Cortex of kidney (tissue), 1 donor: ENCODE data around the gene MCC.

Experiments
- DNase-seq: peaks from one replicate; lab custom pipeline; 2025; lab: John Stamatoyannopoulos, UW

The MCC gene

DNA sequence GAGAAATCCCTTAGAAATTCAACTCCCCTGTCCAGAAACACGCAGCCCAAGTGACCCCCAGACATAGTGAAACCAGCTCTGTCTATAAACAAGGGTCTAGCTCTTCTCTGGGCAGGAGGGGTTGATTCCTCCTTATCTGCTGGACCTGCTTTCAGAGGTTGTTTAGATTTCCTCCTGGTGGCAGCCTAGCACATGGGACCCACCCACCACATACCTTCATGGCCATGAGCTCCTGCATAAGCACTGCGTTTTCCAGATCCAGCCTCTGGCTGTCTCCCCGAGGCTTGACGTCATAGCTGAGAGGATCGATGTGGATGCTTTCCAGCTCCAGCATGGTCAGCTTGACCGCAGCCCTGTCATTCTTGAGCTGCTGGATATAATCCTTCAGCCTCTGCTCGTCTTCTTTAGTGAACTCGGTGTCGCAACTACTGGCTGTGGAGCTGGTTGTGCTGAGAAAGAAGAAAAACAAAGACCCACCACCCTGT lies 434.7 kb downstream of the MCC start:
- no peak for DNase-seq

DNA sequence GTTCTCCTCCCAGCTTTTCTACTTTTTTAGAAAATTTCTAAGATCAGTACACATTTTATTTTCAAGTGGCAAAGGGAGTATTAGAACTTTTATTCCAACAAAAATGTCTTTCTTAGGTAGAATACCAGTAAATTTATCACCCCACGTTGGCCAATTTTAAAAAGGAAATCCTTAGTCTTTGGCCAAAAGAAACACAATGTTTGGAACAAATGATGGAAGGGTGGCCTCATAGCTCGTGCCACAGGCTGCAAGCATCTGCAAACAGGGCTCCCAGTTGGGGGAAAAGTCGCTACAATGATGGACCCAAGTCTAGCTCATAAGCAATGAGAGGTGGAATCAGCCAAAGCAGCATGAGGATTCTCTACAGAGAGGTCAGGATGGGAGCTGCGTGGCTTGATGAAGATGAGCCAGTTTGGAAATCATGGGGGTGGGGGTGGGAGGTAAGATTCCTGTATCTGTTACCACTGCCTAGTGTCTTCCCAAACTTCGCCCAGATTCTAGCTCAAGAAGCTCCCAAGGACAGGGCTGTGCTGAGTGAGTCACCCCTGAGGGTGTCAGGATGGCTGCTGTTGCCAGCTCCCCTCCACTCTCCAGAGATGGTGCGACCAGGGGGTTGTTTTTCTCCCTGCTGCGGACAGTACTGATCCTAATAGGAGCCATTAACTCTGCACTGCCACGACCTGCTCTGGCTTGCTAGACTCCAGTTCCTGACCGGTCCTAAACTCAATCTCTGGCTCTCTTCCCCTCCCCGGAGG lies 436.0 kb downstream of the MCC start:
- DNase-seq, result no peak

DNA sequence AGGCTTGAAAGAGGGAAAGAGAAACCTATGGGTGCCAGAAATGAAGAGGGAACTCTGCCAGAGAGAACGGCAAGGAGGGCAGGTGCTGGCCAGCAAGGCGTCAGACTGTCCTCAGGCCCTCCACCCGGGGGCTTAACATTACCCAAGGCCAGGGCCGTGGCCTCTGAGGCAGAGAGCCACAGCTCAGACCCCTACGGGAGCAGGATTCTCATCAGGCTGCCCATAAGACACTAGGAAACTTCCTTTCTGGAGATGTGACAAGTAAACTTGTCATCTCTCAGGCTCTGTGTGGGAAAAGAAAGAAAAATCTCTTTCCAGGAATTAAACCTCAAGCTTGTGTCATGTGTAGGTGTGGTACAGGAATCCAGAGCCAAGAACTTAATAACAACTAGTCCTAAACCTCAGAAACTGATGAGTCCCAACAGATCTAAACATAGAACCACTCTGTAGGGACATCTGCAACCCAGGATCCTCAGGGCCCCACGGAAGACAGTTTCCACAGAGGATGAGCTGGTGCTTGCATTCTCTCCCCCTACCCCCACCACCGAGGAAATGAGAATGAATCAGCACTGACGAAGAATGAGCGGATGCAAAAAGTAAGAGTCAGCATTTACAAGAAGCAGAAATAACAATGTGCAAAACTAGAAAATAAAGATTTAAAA lies 437.4 kb downstream of the MCC start:
- no peak for DNase-seq

DNA sequence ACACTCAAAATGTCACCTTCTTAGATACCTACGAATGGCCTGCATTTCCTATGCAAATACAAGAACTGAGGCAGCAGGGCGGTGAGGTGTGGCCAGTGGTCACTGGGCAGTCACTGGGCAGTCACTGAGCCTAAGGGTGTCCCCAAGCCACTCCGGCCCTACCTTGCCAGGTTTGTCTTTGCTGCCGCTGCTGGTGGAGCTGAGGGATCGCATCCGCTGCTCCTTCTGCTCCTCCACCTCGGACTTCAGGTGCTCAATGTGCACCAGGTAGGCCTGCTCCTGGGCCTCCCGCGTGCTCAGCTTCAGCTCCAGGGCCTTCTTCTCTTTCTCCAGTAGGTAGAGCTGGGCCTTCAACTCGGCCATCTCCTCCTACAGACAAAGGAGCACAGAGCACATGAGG lies 439.3 kb downstream of the MCC start:
- no peak for DNase-seq

DNA sequence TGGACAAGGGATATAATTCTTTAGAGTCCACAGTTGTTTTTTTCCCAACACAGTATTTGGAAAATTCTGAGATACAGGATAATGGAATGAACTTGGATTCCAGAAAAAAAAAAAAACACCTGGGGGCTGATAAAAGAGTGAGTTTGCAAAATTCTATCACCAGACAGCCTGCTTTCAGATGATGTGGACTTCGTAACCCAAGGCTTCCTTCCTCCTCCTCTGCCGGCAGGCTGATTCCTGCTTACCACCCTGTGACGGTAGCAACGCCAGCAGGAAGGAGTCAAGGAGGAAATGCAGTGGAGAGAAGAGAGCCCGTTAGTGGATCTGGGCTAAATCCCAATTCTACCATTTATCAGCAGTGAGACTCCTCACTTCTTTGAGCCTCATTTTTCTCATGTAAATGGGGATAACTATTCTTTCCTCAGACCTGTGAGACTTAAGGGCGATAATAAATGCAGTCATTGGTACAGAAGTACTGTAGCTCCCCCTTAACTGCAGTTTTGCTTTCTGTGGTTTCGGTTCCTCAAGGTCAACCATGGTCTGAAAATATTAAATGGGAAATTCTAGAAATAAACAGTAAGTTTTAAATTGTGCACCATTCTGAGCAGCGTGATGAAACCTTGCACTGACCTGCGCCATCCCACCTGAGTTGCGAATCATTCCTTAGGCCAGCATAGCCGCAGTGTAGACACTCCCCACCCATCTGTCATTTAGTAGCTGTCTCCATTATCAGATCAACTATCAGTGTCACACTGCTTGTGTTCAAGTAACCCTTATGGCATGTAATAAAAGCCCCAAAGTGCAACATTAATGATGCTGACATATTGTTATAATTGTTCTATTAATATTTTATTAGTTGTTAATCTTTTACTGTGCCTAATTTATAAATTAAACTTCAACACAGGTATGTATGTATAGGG lies 440.3 kb downstream of the MCC start:
- no peak for DNase-seq

DNA sequence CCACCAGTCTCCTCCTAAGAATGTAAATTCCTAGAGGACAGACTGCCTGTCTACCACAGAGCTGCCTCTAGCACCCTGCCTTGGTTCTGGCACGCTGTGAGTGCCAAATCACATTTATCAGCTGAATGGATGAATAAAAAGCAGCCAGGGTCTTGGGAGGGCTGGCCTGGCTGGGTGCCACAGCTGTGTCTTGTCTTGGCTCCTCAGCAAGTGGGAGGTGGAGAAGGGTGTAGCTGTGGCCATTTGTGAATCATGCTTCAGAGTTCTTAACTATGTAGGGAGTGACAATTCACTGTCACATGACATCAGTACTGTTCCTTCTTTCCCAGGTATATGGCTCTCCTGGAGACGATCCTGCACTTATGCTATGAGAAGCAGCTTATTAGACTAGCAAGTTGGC lies 441.0 kb downstream of the MCC start:
- DNase-seq, result no peak

DNA sequence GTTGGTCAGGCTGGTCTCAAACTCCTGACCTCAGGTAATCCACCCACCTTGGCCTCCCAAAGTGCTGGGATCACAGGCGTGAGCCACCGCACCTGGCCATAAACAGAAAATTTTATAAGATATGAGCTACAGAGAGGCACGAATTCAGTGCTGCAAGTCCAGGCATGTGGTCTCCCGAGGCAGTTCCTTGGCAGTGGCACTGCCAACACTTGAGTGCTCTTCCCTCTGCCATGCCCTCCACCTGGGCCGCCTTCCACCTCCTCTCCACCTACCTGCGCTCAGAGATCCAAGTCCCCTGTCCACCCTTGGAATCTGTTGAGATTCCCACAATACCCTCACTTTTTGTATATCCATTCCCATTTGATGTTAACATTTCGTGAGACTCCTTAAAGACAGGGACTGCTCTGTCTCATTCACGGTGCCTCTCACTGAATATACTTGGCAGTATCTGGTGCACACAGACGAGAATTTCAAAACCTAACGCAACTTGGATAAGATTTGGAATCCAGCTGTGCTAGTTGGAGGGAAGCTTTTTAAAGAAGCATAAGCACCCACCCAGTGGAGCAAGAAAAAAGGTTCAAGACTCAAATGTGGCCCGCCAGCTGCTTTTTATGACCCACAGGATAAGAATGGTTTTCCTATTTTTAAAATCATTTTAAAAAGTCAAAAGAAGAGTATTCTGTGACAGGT lies 443.3 kb downstream of the MCC start:
- no peak for DNase-seq

DNA sequence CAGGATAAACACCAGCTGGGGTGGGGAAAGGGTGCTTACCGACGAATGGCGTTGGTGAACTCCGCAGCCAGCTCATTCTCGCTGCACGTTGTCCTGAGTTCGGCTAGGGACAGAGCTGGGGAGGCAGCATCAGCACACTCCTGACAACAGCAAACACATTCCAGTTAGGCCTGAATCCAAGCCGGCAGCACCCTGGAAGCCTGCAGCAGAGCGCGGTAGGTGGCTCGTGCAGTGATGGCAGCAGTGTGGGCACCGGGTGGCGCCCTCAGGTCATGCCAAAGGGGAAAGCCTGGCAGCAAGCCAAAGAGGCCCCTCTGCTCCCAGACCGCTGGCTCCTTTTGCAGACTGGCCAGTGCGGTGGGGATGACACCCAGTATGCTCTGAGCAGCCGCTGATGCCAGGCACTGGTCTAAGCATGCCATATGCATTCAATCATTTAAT lies 444.7 kb downstream of the MCC start:
- no peak for DNase-seq

DNA sequence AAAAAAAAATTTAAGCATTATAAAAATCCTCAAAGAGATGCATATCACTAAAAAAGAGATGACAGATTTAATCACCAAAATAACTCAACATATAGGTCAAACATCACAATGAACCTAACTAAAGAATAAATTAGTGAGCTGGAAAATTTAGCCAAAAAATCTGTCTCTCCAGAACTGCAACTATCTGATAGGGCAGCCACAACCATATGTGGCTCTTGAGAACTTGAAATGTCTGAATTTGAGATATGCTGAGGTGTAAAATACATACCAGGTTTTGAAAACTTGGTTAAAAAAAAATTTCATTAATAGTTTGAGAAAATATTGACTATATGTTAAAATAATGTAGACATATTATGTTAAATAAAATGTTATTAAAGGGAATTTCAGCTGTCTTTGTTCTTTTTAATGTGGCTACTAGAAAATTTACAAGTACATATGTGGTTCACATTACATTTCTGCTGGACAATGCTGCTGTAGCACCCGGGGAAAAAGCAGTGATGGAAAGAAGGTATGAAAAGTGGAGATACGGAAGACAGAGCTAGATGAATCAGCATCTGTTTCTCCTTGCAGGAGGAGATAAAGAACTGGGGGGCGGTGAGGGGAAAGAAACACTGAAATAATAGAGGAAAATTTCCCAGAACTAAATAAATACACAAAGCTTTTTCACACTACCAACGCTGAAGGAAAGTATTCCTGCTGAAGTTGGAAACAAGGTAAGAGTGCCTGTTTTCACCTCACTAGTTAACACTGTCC lies 445.6 kb downstream of the MCC start:
- DNase-seq, result no peak

DNA sequence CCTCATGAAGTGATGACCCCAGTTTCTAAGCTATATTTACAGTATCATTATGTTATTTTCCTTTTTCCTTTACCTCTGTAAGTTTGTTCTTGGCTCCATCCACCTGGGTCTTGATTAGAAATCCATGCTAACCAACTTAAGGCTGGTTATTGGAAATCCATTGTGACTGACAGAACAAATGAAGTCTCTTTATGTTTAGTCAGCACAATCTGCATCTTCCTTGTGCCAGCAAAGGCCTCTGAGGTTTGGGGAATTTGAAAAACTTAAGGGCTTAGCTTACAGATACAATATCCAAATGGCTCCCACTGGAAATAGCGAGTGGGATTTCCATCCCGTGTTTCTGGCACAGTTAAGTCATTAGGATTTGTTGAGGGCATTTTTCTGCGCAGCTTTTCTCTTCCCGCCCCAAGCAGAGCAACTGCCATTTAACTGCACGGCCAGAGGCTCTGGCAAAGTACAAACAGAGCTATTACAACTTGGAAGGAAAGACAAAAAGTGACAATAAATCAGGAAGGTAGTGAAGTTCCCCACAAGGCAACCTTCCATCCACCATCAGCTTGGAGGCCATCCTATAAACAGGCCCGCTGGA lies 447.5 kb downstream of the MCC start:
- DNase-seq, result no peak

DNA sequence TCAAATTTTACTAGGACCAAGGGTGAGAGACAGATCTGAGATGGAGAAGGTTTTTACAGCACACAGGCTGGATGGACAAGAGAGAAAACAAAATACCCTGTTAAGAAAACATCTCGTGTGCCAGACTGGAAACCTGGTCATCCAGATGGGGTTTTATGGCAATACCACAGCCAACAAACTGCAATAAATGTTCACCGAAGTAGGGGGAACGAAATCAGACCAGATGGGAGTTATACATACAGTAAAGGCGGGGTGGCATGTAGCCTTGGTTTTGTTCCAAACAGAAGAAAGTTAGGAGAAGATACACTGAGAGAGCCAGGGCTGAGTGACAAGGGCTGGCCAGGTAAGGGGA lies 448.3 kb downstream of the MCC start:
- DNase-seq, result no peak

DNA sequence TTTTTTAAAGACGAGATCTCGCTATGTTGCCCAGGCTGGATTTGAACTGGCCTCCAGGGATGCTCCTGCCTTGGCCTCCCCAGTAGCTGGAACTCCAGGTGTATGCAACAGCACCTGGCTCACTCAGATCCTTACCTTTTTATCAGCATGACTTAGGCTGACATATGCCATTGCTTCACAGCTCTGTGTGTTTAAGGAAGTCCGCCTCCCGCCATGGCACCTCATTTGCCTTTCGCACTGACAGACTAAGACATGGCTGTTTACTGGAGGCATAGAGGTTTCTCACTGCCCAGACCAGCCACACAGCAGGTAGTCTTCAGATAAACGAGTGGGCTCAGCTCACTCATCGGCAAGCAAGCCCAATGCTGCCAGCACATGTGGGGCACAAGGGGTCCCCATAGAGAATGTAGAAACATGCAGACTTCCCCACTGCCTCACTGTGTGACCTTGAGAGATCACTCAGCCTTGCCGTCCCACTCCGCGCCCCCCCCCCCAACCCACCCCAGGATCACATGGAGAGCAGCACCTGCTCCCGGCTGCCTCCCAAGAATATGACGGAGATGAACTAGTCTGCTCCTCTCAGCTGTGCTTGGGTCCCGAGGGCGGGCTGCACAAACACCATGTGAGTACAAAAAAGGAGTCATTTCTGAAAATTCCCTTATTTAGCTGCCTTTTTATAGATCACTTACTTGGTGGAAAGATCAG lies 448.9 kb downstream of the MCC start:
- no peak for DNase-seq

DNA sequence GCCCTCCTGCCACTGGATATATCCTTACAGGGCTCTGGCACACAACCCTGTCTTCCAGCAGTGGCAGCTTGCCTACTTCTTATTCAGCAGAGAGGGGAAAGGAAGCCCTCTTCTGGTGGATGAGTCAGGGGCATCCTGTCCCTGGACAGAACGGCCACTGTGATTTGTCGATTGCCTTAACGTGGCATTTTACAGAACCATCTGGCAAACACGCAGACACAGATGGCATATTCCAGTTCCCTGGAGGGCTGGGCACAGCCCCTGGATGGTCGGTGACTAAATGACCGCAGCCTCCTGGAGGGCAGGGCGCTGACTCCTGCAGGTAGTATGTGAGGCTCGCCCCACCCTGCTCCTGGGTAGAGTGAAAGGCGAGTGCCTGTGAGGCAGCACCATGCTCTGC lies 449.5 kb downstream of the MCC start:
- DNase-seq, result no peak

DNA sequence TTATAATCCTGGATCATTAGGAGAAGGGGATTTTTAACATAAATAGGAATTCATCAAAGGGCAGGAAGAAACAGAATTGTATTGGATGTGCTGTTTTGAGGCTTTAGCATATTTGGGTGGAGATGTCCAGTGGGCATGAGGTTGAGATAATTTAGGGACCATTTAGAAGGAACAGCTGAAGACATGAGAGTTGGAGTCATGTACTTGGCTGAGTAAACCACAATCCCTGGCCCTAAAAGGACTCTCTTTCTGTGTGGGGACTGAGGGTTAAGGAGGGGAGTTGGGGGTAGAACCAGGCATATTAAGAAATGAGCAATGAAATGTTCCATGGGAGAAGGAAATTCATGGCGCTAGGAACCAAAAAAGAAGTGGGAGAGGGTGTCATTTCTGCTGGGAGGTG lies 450.1 kb downstream of the MCC start:
- no peak for DNase-seq

DNA sequence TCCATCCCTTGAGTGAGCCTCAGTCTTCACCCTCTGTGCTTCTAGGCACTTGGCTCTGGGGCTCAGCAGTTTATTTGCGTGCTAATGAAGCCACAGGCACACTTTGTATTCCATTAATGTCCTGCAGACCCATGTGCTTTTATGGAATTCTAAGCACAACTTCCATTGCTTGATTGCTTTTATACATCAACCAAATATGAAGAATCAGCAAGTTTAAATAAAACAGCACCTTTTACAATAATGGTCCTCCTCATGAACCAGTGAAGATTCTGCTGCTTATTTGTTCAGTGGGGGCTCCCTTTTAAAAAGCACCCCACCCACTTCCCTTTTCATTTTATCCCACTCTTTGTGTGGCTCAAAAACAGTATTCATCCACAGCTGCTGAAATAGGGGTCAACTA lies 451.4 kb downstream of the MCC start:
- DNase-seq, result no peak

DNA sequence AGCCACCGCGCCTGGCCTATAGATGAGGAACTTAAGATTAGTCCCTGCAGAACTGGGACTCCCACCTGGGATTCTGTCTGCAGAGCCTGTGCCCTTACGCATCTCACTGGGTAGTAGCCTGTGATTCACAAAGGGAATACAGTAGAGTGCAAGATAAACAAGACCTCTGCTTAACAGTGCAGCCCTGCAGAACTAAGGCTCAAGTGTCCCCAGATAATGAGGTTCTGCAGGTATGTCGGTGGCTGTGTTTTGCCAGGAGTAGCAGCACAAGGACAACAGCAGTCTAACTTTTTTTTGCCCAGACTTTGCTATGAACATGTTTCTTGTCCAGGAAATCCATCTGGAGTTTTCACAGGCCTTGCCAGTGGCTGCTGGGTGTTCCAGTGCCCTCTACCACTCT lies 451.9 kb downstream of the MCC start:
- no peak for DNase-seq

DNA sequence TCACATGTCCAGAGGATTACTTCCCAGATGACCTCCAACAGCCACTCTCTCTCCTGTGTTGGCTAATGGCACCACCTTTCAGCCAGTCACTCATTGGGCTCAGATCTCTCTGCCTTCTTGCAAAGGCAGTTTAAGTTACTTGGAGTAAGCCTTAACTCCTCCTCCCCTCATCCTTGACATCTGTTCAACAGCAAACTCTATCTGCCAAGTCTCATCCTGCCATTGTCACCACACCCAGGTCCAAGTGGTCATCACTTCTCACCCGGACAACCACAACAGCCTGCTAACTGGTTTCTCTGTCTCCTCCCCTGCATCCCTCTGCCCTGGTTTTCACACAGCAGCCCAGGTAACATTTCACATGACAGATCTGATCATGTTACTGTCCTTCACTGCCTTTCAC lies 453.2 kb downstream of the MCC start:
- no peak for DNase-seq

DNA sequence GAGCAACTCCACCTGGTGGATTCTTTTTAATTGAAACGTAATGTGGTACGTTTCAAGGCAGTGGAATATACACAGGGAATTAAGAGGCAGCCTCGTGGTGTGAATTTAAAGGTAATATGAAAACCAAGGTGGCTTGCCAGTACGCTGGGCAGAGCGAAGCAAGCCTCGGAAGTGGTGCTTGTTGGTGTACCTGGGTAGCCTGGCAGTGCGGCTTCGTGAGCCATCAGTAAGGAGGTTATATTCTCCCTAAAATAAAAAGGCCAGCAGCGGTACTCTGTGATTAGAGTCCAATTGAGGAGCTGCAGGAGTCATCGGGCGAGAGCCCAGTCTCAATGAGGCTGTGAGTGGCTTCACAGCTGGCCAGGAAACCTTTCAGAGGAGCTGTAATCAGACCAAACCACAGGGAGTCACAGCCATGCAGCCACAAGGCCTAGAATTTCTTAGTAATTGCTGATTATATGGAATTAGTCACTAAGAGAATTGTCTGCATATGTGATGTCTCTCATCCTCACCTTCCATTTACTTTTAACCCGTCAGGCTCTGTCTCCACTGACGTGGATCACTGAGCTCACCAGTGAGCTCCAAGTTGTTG lies 454.0 kb downstream of the MCC start:
- DNase-seq, result no peak

DNA sequence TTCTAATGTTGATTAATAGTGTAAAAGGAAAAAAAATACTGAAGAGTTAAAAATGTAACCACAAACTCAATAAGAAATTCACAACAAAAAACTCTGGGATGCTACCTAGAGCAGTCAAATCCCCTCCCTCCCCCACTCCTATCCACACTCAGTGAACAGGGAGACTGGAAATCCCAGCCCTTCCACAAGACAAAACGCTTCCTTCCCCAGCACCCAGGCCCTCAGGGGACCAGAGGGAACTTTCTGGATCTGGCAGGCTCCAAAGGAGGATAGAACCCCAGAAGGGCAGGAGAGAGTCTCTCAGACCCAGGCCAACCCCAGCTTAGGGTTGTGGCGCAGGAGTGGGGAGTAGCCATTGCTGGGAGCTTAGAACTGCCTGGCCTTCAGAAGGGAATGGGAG lies 456.7 kb downstream of the MCC start:
- no peak for DNase-seq

DNA sequence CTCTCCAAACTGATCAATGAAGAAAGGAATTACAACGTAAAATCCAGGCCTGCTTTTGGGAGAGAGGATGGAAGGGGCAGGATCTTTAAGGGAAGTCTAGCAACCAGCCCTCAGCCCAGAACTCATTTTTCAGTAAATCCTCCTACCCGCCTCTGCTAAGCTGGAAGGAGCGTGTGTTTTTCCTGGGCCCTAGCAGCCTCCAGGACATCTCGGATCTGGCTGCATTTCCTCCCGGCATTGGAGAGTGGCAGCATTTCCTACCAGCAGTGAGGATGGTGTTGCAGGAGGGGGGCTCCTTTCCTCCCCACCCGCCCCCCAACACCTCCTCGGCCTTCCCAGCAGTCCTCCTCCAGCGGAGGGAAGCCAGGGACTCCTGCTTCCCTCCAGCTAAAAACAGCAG lies 457.1 kb downstream of the MCC start:
- DNase-seq, result no peak
